ENCODE results near the gene MAPK13. TPM values are rescaled to one million over a fixed set of nuclear protein-coding genes. Genes with fewer than 3 reads are reported as not detected.
"Not testable (repeated sequence)": the region's sequence is repeated elsewhere in the genome, so short reads cannot be mapped to it uniquely, and the experiment has no call there.

The MAPK13 gene
- total RNA-seq, 2 donors from 2014 or later, result 32.1 to 33.7 TPM

DNA sequence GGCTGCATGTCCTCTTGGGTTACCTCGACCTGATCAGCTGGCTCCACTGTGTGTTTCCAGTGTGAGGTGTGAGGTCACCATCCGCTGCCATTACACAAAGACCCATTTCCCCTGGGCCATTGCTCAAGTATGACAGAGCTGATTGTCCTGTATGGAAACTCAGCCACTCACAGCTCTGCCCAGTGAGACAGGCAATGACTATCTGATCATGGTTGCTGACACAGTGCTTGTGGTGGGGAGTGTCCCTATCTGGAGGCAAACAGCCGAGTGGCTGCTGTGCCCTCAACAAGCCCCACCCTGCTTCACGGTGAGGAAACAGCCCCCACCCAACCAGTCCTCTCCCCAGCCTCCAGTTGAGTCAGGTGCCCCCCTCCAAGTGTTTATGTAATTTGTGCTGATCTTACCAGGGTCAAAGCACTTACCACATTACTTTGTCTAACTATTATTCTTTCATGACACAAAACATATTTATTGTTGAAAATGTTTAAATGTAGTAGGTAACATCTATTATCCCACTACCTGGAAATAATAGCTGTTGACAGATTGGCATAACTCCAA lies 11.7 kb upstream of the MAPK13 start:
- peak overlapping the region; percentile 64 for H3K4me3 Mint-ChIP-seq
- H3K9me3 ChIP-seq (ENCODE audit: control insufficient read depth, low read length, poor library complexity, severe bottlenecking), result no peaks in the 10 kb centered on the region
- no peaks in the 10 kb centered on the region for H3K27me3 Mint-ChIP-seq
- no peaks in the 10 kb centered on the region for H3K36me3 Mint-ChIP-seq (ENCODE audit: low read depth)
- peak; percentile 82 for ATAC-seq
- peaks cover 77% of the 10 kb centered on the region for H3K4me1 Mint-ChIP-seq
- peak in 2 of 3 donors; percentile 37 to 51 for DNase-seq
- peak overlapping the region; percentile 93 for H3K27ac Mint-ChIP-seq

DNA sequence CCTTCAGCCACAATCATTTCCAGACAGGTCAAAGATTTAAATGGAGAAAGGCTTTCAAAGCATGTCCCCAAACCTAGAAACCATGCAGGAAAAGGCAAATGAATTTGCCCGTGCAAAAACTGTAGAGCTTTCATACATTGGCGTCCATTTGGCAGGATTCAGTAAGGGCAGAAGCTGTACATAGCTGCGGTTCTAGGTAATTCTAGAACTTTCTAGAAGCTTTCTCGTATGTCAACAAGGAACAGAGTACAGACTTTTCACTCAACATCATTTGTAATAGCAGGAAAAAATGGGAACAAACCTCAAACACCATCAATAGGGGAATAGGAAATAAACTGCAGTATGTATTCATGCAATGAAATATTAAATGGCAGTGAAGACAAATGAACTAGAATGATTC lies 11.1 kb upstream of the MAPK13 start:
- no peak for DNase-seq
- Mint-ChIP-seq H3K4me3 (peak overlapping the region; percentile 52), H3K4me1 (peaks cover 78% of the 10 kb centered on the region), H3K27me3 (no peaks in the 10 kb centered on the region), H3K27ac (peak overlapping the region; percentile 100), H3K36me3 (ENCODE audit: low read depth) (no peaks in the 10 kb centered on the region)
- no peaks in the 10 kb centered on the region for H3K9me3 ChIP-seq (ENCODE audit: control insufficient read depth, low read length, poor library complexity, severe bottlenecking)
- ATAC-seq, result no peak

- Mint-ChIP-seq H3K4me1 (peaks cover 77% of the 10 kb centered on the region), H3K27ac (peak overlapping the region; percentile 100), H3K27me3 (no peaks in the 10 kb centered on the region), H3K36me3 (ENCODE audit: low read depth) (no peaks in the 10 kb centered on the region), H3K4me3 (peak overlapping the region; percentile 96)
- DNase-seq, result no peak
- no peaks in the 10 kb centered on the region for H3K9me3 ChIP-seq (ENCODE audit: control insufficient read depth, low read length, poor library complexity, severe bottlenecking)
- ATAC-seq, result no peak
Measured at GRCh38 chr6:36120018-36120417, 10.3 kb upstream of the MAPK13 start.

DNA sequence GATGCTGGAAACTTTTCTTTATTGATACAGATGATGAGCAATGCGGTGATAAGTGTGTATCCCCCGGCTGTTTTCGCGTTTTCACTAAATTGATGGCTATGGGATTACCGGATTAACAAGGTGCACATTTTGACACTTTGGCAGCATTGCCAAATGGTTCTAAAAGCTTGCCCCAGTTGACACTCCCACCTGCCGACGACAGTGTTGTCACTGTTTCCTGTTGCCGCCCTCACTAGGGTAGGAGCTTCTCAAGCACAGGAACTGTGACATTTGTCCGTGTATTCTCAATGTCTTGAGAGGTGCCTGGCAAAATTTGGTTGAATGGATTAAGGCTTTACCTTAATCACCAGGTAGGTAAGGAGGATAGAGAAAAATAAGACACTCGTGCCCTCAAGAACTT lies 9.8 kb upstream of the MAPK13 start:
- ATAC-seq (peak; percentile 78), DNase-seq (peak; percentile 44 to 57 (median 56))
- no peaks in the 10 kb centered on the region for H3K9me3 ChIP-seq (ENCODE audit: control insufficient read depth, low read length, poor library complexity, severe bottlenecking)
- Mint-ChIP-seq H3K27me3 (no peaks in the 10 kb centered on the region), H3K4me3 (peak overlapping the region; percentile 96), H3K27ac (peak overlapping the region; percentile 100), H3K4me1 (peaks cover 77% of the 10 kb centered on the region), H3K36me3 (ENCODE audit: low read depth) (no peaks in the 10 kb centered on the region)

GRCh38 chr6:36120979-36121786 lies 9.1 kb upstream of the MAPK13 start:
- no peaks in the 10 kb centered on the region for H3K27me3 Mint-ChIP-seq
- DNase-seq, result peak; percentile 20 to 35 (median 33)
- H3K4me1 Mint-ChIP-seq, result peaks cover 76% of the 10 kb centered on the region
- H3K27ac Mint-ChIP-seq, result peak overlapping the region; percentile 100
- peak; percentile 37 for ATAC-seq
- H3K4me3 Mint-ChIP-seq, result peak overlapping the region; percentile 96
- no peaks in the 10 kb centered on the region for H3K9me3 ChIP-seq (ENCODE audit: control insufficient read depth, low read length, poor library complexity, severe bottlenecking)
- no peaks in the 10 kb centered on the region for H3K36me3 Mint-ChIP-seq (ENCODE audit: low read depth)

DNA sequence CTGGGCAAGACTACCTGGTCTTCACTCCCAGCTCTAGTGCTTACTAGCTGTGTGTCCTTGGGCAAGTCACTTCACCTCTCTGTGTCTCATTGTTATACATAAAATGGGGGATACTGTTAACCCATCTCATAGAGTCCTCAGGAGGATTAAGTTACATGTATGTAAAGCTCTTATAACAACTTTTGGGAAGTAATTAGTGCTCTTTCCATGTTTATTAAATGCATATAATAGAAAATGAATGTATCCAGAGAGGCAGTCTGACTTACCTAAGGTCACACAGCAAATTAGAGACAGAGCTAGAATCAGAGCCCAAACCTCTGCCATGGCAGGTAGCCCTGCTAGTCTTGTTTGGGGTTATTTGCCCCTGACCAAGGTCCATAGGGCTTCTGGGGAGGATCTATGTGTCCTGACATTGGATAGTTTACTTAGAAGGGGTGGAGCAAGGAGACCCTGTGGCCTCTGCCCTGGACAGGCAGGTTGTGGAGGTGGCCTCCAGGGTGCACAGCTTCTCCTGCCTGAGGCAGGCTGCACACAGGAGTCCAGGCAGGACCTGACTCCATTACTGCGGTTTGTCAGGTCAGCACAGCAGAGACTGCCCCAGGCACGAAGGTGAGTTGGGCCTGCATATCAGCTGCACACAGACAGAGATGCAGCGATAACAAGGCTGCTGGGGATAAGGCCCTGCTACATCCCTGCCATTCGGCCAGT lies 8.4 kb upstream of the MAPK13 start:
- Mint-ChIP-seq H3K36me3 (ENCODE audit: low read depth) (no peaks in the 10 kb centered on the region), H3K27ac (peak overlapping the region; percentile 100), H3K4me1 (peaks cover 78% of the 10 kb centered on the region), H3K4me3 (peak overlapping the region; percentile 55), H3K27me3 (no peaks in the 10 kb centered on the region)
- H3K9me3 ChIP-seq (ENCODE audit: control insufficient read depth, low read length, poor library complexity, severe bottlenecking), result no peaks in the 10 kb centered on the region
- no peak for ATAC-seq
- no peak for DNase-seq

DNA sequence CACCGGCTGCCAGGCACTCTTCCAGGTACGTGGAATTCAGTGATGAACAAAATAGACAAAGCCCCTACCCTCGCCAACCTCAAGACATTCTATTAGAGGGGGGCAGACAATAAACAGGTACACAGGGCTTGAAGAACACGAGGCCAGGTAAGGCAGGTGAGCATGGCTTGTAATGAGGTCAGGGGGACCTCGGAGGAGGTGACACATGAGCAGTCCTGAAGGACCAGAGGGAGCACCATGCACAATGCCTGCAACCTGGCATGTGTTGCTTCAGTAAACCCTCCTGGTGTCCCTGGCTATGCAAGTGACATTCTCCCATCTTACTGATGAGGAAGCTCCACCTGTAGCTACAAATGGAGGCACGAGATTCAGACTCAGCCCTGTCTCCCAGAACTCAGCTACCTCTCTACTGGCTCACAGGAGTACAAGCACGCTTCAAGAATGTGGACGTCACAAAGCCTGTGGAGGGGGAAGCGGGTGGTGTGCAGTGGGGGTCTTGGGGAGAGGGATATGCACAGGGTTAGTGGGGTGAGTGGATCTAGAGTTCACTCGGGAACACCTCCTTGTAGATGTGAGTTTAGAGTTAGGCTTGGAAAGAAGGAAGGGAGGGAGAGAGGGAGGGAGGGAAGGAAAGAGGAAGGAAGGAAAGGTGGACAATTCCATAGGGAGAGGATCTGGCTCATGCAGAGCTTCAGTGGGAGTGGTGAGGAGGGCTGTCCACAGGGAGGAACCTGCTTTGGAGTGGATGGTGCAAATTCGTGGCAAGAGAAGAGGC lies 7.6 kb upstream of the MAPK13 start:
- Mint-ChIP-seq H3K36me3 (ENCODE audit: low read depth) (no peaks in the 10 kb centered on the region), H3K4me3 (no peak overlapping the region), H3K4me1 (peaks cover 73% of the 10 kb centered on the region), H3K27ac (peak overlapping the region; percentile 83), H3K27me3 (no peaks in the 10 kb centered on the region)
- DNase-seq, result no peak
- no peak for ATAC-seq
- H3K9me3 ChIP-seq (ENCODE audit: control insufficient read depth, low read length, poor library complexity, severe bottlenecking), result no peaks in the 10 kb centered on the region

DNA sequence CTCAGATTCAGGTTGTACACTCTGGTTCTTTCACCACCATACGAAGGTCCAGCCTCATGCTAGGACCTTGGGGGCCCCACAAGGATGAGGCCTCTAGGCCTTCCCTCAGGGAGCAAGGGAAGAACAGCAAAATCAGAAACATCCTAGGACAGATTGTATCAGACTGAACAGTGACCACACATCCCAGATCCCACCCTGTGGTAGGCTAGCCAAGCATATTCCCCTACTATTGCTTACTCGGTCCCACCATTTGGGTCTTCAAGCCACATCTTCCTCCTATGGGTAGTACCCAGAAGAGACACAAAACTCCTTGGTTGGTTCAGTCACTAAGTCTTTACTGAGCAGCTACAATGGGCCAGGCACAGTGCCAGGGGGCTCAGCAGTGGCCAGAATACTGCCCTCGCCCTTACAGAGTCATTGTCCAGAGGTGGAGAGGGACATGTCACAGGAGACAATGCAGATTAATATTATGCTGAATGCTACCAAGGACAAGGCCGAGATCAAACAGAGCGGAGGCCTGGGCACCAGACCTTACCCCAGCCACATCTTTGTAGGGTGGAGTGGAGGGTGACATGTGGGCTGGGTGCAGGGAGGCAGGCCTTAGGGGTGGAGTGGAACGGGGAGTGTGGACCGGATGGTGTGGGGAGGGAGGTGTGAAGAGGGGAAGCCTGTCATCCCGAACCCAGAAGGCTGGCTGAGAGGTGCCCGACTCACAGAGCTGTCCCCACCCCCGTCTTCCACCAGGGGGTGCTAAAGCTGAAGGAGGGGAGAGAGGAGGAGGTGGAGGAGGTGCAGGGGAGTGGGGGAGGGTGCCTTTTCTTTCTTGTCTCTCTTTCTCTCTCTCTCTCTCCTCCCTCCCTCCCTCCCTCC lies 6.8 kb upstream of the MAPK13 start:
- Mint-ChIP-seq H3K4me3 (peak overlapping the region; percentile 78), H3K27me3 (no peaks in the 10 kb centered on the region), H3K36me3 (ENCODE audit: low read depth) (no peaks in the 10 kb centered on the region), H3K4me1 (peaks cover 66% of the 10 kb centered on the region), H3K27ac (peak overlapping the region; percentile 69)
- DNase-seq (peak; percentile 70 to 84 (median 74)), ATAC-seq (peak; percentile 78)
- no peaks in the 10 kb centered on the region for H3K9me3 ChIP-seq (ENCODE audit: control insufficient read depth, low read length, poor library complexity, severe bottlenecking)

- ATAC-seq; H3K9me3 ChIP-seq (ENCODE audit: control insufficient read depth, low read length, poor library complexity, severe bottlenecking); DNase-seq; H3K27me3 Mint-ChIP-seq; H3K36me3 Mint-ChIP-seq (ENCODE audit: low read depth): not testable (repeated sequence)
- Mint-ChIP-seq H3K4me1 (peaks cover 58% of the 10 kb centered on the region), H3K4me3 (peak overlapping the region; percentile 78), H3K27ac (peak overlapping the region; percentile 69)
Measured at GRCh38 chr6:36124346-36124745, 6.0 kb upstream of the MAPK13 start.

GRCh38 chr6:36124881-36125280 lies 5.4 kb upstream of the MAPK13 start:
- Mint-ChIP-seq H3K27ac (no peak overlapping the region), H3K4me3 (peak overlapping the region; percentile 59)

DNA sequence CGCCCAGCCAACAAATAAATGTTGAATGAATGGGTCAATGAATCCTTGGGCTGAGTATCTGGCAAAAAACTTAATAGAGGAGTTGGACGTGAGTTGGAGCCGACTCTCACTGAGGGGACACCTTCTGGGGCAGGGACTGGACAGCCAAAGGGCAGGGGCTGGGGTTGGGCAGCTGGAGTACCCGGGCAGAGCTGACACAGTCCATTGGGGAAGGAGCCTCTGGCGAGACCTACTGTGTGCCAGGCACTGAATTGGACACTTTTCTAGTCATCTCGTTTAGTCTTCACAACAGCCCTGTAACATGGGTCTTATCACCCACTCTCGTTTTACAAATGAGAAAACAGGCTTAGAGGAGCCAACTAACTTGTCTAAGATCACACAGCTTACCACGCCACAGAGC lies 4.7 kb upstream of the MAPK13 start:
- Mint-ChIP-seq H3K36me3 (ENCODE audit: low read depth) (no peaks in the 10 kb centered on the region), H3K4me1 (peaks cover 50% of the 10 kb centered on the region), H3K4me3 (no peak overlapping the region), H3K27ac (no peak overlapping the region), H3K27me3 (no peaks in the 10 kb centered on the region)
- no peaks in the 10 kb centered on the region for H3K9me3 ChIP-seq (ENCODE audit: control insufficient read depth, low read length, poor library complexity, severe bottlenecking)
- DNase-seq, result no peak
- ATAC-seq, result no peak

More at GRCh38 chr6:36124881-36125280, 5.4 kb upstream of the MAPK13 start:
- H3K9me3 ChIP-seq (ENCODE audit: control insufficient read depth, low read length, poor library complexity, severe bottlenecking), result no peaks in the 10 kb centered on the region
- DNase-seq (no peak), ATAC-seq (no peak)
- Mint-ChIP-seq H3K36me3 (ENCODE audit: low read depth) (no peaks in the 10 kb centered on the region), H3K4me1 (peaks cover 56% of the 10 kb centered on the region), H3K27me3 (no peaks in the 10 kb centered on the region)

- no peaks in the 10 kb centered on the region for H3K36me3 Mint-ChIP-seq (ENCODE audit: low read depth)
- H3K27me3 Mint-ChIP-seq, result no peaks in the 10 kb centered on the region
- DNase-seq (no peak), ATAC-seq (no peak)
- peaks cover 45% of the 10 kb centered on the region for H3K4me1 Mint-ChIP-seq
- peak overlapping the region; percentile 67 for H3K27ac Mint-ChIP-seq
- no peak overlapping the region for H3K4me3 Mint-ChIP-seq
- H3K9me3 ChIP-seq (ENCODE audit: control insufficient read depth, low read length, poor library complexity, severe bottlenecking), result no peaks in the 10 kb centered on the region
Measured at GRCh38 chr6:36126121-36126520, 4.2 kb upstream of the MAPK13 start.
